Measurements from ENCODE around the gene UPK3A.
"Not testable (repeated sequence)": the region's sequence is repeated elsewhere in the genome, so short reads cannot be mapped to it uniquely, and the experiment has no call there.

The UPK3A gene

GRCh38 chr22:45263463-45264269, 21.1 kb upstream of the UPK3A start:
- Mint-ChIP-seq H3K27me3 (peaks cover 9% of the 10 kb centered on the region), H3K9me3 (no peaks in the 10 kb centered on the region), H3K4me3 (peak overlapping the region; percentile 11), H3K27ac (peak overlapping the region; percentile 87), H3K4me1 (ENCODE audit: low read depth) (peaks cover 60% of the 10 kb centered on the region), H3K36me3 (ENCODE audit: low read depth) (no peaks in the 10 kb centered on the region)
- intact Hi-C loops (cut with micrococcal nuclease): loop anchor here (10.0 kb wide), 1 partner anchor 51 kb away; no protein-coding TSS in a partner anchor

GRCh38 chr22:45265535-45265934, 19.2 kb upstream of the UPK3A start:
- no peaks in the 10 kb centered on the region for H3K36me3 Mint-ChIP-seq (ENCODE audit: low read depth)
- H3K4me1 Mint-ChIP-seq (ENCODE audit: low read depth): peaks cover 65% of the 10 kb centered on the region
- intact Hi-C loops (cut with micrococcal nuclease): loop anchor here (5.0 to 10.0 kb wide), 2 partner anchors 49 to 287 kb away; no protein-coding TSS in a partner anchor
- no peaks in the 10 kb centered on the region for H3K9me3 Mint-ChIP-seq
- H3K4me3 Mint-ChIP-seq: no peak overlapping the region
- H3K27ac Mint-ChIP-seq: no peak overlapping the region
- H3K27me3 Mint-ChIP-seq: peaks cover 10% of the 10 kb centered on the region

GRCh38 chr22:45268167-45268957, 16.4 kb upstream of the UPK3A start:
- H3K27me3 Mint-ChIP-seq: peaks cover 11% of the 10 kb centered on the region
- peak overlapping the region; percentile 78 for H3K4me3 Mint-ChIP-seq
- peak overlapping the region; percentile 51 for H3K27ac Mint-ChIP-seq
- no peaks in the 10 kb centered on the region for H3K9me3 Mint-ChIP-seq
- peaks cover 57% of the 10 kb centered on the region for H3K4me1 Mint-ChIP-seq (ENCODE audit: low read depth)
- H3K36me3 Mint-ChIP-seq (ENCODE audit: low read depth): no peaks in the 10 kb centered on the region
- intact Hi-C loops (cut with micrococcal nuclease): loop anchor here (2.0 to 10.0 kb wide), 3 partner anchors 46 to 284 kb away; no protein-coding TSS in a partner anchor

GRCh38 chr22:45268958-45269844, 15.5 kb upstream of the UPK3A start:
- Mint-ChIP-seq H3K4me3 (peak overlapping the region; percentile 78), H3K4me1 (ENCODE audit: low read depth) (peaks cover 49% of the 10 kb centered on the region), H3K36me3 (ENCODE audit: low read depth) (no peaks in the 10 kb centered on the region), H3K27ac (peak overlapping the region; percentile 58), H3K9me3 (no peaks in the 10 kb centered on the region), H3K27me3 (peaks cover 11% of the 10 kb centered on the region)
- intact Hi-C loops (cut with micrococcal nuclease): loop anchor here (2.0 to 10.0 kb wide), 3 partner anchors 46 to 283 kb away; no protein-coding TSS in a partner anchor

- H3K9me3 Mint-ChIP-seq: no peaks in the 10 kb centered on the region
- H3K4me1 Mint-ChIP-seq (ENCODE audit: low read depth): peaks cover 43% of the 10 kb centered on the region
- no peaks in the 10 kb centered on the region for H3K36me3 Mint-ChIP-seq (ENCODE audit: low read depth)
- H3K27me3 Mint-ChIP-seq: peaks cover 11% of the 10 kb centered on the region
- peak overlapping the region; percentile 53 for H3K27ac Mint-ChIP-seq
- no peak overlapping the region for H3K4me3 Mint-ChIP-seq
- intact Hi-C loops (cut with micrococcal nuclease): no loop called here
These were observed 14.4 kb upstream of the UPK3A start for GRCh38 chr22:45270095-45271020.

- Mint-ChIP-seq H3K9me3 (no peaks in the 10 kb centered on the region), H3K27ac (peak overlapping the region; percentile 83), H3K4me1 (ENCODE audit: low read depth) (peaks cover 43% of the 10 kb centered on the region), H3K4me3 (no peak overlapping the region), H3K27me3 (peaks cover 11% of the 10 kb centered on the region), H3K36me3 (ENCODE audit: low read depth) (no peaks in the 10 kb centered on the region)
- intact Hi-C loops (cut with micrococcal nuclease): no loop called here
These were observed 13.0 kb upstream of the UPK3A start for GRCh38 chr22:45271667-45272201.

GRCh38 chr22:45272498-45272897, 12.3 kb upstream of the UPK3A start:
- H3K4me1 Mint-ChIP-seq (ENCODE audit: low read depth): peaks cover 43% of the 10 kb centered on the region
- intact Hi-C loops (cut with micrococcal nuclease): no loop called here
- H3K27ac Mint-ChIP-seq: peak overlapping the region; percentile 83
- H3K4me3 Mint-ChIP-seq: no peak overlapping the region
- H3K27me3 Mint-ChIP-seq: peaks cover 11% of the 10 kb centered on the region
- no peaks in the 10 kb centered on the region for H3K36me3 Mint-ChIP-seq (ENCODE audit: low read depth)
- H3K9me3 Mint-ChIP-seq: no peaks in the 10 kb centered on the region

- Mint-ChIP-seq H3K27ac (peak overlapping the region; percentile 3), H3K4me1 (ENCODE audit: low read depth) (peaks cover 42% of the 10 kb centered on the region), H3K36me3 (ENCODE audit: low read depth) (no peaks in the 10 kb centered on the region), H3K4me3 (no peak overlapping the region), H3K27me3 (peaks cover 6% of the 10 kb centered on the region), H3K9me3 (no peaks in the 10 kb centered on the region)
- intact Hi-C loops (cut with micrococcal nuclease): no loop called here
These were observed 11.2 kb upstream of the UPK3A start for GRCh38 chr22:45273452-45274075.

GRCh38 chr22:45276507-45277105, 8.1 kb upstream of the UPK3A start:
- Mint-ChIP-seq H3K27me3 (peaks cover 2% of the 10 kb centered on the region), H3K36me3 (ENCODE audit: low read depth) (no peaks in the 10 kb centered on the region), H3K4me3 (no peak overlapping the region), H3K9me3 (no peaks in the 10 kb centered on the region), H3K4me1 (ENCODE audit: low read depth) (peaks cover 45% of the 10 kb centered on the region), H3K27ac (no peak overlapping the region)
- intact Hi-C loops (cut with micrococcal nuclease): no loop called here

GRCh38 chr22:45277720-45278119, 7.0 kb upstream of the UPK3A start:
- Mint-ChIP-seq H3K27ac (peak overlapping the region; percentile 90), H3K4me1 (ENCODE audit: low read depth) (peaks cover 42% of the 10 kb centered on the region)
- H3K9me3 Mint-ChIP-seq; H3K4me3 Mint-ChIP-seq; H3K36me3 Mint-ChIP-seq (ENCODE audit: low read depth); H3K27me3 Mint-ChIP-seq; intact Hi-C loops (cut with micrococcal nuclease): not testable (repeated sequence)

GRCh38 chr22:45278125-45278524, 6.6 kb upstream of the UPK3A start:
- H3K36me3 Mint-ChIP-seq (ENCODE audit: low read depth): no peaks in the 10 kb centered on the region
- no peak overlapping the region for H3K4me3 Mint-ChIP-seq
- peaks cover 42% of the 10 kb centered on the region for H3K4me1 Mint-ChIP-seq (ENCODE audit: low read depth)
- H3K27me3 Mint-ChIP-seq: peaks cover 6% of the 10 kb centered on the region
- intact Hi-C loops (cut with micrococcal nuclease): no loop called here
- H3K9me3 Mint-ChIP-seq: no peaks in the 10 kb centered on the region
- H3K27ac Mint-ChIP-seq: peak overlapping the region; percentile 90

GRCh38 chr22:45280587-45280980, 4.2 kb upstream of the UPK3A start:
- peaks cover 10% of the 10 kb centered on the region for H3K27me3 Mint-ChIP-seq
- H3K4me3 Mint-ChIP-seq: no peak overlapping the region
- no peaks in the 10 kb centered on the region for H3K9me3 Mint-ChIP-seq
- peak overlapping the region; percentile 90 for H3K27ac Mint-ChIP-seq
- intact Hi-C loops (cut with micrococcal nuclease): no loop called here
- no peaks in the 10 kb centered on the region for H3K36me3 Mint-ChIP-seq (ENCODE audit: low read depth)
- peaks cover 50% of the 10 kb centered on the region for H3K4me1 Mint-ChIP-seq (ENCODE audit: low read depth)
